ENCODE data around the gene SLF2. TPM values are rescaled to one million over a fixed set of nuclear protein-coding genes. Genes with fewer than 3 reads are reported as not detected.

The SLF2 gene
- total and polyA plus RNA-seq, 2 of the 13 experiments (the other 11 are each of a cell fraction or from before 2014, with no cell fraction given) = 12.2 to 48.1 TPM

DNA sequence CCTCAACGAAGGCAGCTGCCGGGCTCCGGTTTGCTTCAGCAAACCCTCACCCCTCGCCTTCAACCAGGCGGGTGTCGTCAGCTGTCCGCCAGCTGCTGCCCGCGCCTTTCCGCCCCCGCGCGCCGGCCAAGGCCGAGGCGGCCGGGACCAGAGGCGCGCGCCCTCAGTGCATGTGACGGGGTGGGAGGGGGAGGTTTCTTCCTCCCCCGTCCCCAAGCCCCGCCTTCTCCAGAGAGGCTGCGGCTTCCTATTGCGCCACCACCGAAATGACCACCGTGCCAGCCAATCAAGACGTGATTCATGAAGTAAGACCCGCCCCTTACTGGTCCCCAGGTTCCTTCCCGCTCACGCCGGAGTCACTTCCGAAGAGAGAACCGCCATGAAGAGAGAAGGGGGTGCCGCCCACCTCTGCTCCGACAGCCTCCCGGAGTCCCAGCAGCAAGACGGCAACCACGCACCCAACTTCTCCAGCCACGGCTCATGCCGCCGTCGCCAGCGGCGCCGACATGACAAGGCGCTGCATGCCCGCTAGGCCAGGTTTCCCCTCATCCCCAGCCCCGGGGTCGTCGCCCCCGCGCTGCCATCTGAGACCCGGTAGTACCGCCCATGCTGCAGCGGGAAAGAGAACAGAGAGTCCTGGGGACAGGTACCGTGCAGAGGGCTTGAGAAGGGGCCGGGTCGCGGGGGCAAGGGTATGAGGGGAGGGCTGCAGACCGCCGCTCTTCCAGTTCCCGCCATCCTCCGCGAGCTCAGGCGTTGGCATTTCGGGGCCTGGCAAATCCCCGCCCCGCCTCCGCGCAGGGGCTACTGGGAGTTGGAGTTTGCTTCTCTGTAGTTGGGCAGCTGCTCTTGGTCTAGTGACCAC lies at the start of gene SLF2 (continued):
- TF ChIP-seq GABPA (IDR thresholded peaks at IDR 0.05; ENCODE audit: low read depth, low read length) = peak; percentile 39
- TF ChIP-seq GABPA (CRISPR knock-in tag; IDR thresholded peaks at IDR 0.05; ENCODE audit: low read depth) = peak; percentile 80
- TF ChIP-seq HMG20B (CRISPR knock-in tag; conservative IDR thresholded peaks at IDR 0.05) = no peak
- TF ChIP-seq KDM2A (CRISPR knock-in tag; IDR thresholded peaks at IDR 0.05; ENCODE audit: borderline replicate concordance, low read depth) = peak; percentile 83; the same call in 1 of the 2 replicates
- TF ChIP-seq POLR2A (IDR thresholded peaks at IDR 0.05; ENCODE audit: insufficient read depth in 1 of 2, low read depth in 2 of 2, low read length in 2 of 2) = peak; percentile 63 to 74
- TF ChIP-seq, protein P1, sequence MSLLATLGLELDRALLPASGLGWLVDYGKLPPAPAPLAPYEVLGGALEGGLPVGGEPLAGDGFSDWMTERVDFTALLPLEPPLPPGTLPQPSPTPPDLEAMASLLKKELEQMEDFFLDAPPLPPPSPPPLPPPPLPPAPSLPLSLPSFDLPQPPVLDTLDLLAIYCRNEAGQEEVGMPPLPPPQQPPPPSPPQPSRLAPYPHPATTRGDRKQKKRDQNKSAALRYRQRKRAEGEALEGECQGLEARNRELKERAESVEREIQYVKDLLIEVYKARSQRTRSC (CRISPR knock-in tag; IDR thresholded peaks at IDR 0.05; ENCODE audit: low read depth) = 0 out of 2 replicates have a peak, but pooled peaks have one; percentile 23
- TF ChIP-seq, protein P2, sequence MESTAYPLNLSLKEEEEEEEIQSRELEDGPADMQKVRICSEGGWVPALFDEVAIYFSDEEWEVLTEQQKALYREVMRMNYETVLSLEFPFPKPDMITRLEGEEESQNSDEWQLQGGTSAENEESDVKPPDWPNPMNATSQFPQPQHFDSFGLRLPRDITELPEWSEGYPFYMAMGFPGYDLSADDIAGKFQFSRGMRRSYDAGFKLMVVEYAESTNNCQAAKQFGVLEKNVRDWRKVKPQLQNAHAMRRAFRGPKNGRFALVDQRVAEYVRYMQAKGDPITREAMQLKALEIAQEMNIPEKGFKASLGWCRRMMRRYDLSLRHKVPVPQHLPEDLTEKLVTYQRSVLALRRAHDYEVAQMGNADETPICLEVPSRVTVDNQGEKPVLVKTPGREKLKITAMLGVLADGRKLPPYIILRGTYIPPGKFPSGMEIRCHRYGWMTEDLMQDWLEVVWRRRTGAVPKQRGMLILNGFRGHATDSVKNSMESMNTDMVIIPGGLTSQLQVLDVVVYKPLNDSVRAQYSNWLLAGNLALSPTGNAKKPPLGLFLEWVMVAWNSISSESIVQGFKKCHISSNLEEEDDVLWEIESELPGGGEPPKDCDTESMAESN (CRISPR knock-in tag; conservative IDR thresholded peaks at IDR 0.05) = peak; percentile 44; the same call in 1 of the 2 replicates
- TF ChIP-seq ZNF598 (CRISPR knock-in tag; IDR thresholded peaks at IDR 0.05; ENCODE audit: borderline replicate concordance) = peak; percentile 85; the same call in 1 of the 2 replicates
- TF ChIP-seq MAFF (IDR thresholded peaks at IDR 0.05; ENCODE audit: low read depth, low read length) = no peak
- TF ChIP-seq, protein P3, sequence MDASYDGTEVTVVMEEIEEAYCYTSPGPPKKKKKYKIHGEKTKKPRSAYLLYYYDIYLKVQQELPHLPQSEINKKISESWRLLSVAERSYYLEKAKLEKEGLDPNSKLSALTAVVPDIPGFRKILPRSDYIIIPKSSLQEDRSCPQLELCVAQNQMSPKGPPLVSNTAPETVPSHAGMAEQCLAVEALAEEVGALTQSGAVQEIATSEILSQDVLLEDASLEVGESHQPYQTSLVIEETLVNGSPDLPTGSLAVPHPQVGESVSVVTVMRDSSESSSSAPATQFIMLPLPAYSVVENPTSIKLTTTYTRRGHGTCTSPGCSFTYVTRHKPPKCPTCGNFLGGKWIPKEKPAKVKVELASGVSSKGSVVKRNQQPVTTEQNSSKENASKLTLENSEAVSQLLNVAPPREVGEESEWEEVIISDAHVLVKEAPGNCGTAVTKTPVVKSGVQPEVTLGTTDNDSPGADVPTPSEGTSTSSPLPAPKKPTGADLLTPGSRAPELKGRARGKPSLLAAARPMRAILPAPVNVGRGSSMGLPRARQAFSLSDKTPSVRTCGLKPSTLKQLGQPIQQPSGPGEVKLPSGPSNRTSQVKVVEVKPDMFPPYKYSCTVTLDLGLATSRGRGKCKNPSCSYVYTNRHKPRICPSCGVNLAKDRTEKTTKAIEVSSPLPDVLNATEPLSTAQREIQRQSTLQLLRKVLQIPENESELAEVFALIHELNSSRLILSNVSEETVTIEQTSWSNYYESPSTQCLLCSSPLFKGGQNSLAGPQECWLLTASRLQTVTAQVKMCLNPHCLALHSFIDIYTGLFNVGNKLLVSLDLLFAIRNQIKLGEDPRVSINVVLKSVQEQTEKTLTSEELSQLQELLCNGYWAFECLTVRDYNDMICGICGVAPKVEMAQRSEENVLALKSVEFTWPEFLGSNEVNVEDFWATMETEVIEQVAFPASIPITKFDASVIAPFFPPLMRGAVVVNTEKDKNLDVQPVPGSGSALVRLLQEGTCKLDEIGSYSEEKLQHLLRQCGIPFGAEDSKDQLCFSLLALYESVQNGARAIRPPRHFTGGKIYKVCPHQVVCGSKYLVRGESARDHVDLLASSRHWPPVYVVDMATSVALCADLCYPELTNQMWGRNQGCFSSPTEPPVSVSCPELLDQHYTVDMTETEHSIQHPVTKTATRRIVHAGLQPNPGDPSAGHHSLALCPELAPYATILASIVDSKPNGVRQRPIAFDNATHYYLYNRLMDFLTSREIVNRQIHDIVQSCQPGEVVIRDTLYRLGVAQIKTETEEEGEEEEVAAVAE (CRISPR knock-in tag; IDR thresholded peaks at IDR 0.05; ENCODE audit: borderline replicate concordance) = no peak
- TF ChIP-seq NFATC3 (CRISPR knock-in tag; IDR thresholded peaks at IDR 0.05) = no peak
- TF ChIP-seq, protein P4, sequence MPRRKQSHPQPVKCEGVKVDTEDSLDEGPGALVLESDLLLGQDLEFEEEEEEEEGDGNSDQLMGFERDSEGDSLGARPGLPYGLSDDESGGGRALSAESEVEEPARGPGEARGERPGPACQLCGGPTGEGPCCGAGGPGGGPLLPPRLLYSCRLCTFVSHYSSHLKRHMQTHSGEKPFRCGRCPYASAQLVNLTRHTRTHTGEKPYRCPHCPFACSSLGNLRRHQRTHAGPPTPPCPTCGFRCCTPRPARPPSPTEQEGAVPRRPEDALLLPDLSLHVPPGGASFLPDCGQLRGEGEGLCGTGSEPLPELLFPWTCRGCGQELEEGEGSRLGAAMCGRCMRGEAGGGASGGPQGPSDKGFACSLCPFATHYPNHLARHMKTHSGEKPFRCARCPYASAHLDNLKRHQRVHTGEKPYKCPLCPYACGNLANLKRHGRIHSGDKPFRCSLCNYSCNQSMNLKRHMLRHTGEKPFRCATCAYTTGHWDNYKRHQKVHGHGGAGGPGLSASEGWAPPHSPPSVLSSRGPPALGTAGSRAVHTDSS (CRISPR knock-in tag; conservative IDR thresholded peaks at IDR 0.05) = peak; percentile 91
- TF ChIP-seq XBP1 (CRISPR knock-in tag; IDR thresholded peaks at IDR 0.05) = no peak; the same call in 1 of the 2 replicates
- TF ChIP-seq PAF1 (CRISPR knock-in tag; IDR thresholded peaks at IDR 0.05) = no peak
- TF ChIP-seq NR1H2 (CRISPR knock-in tag; IDR thresholded peaks at IDR 0.05; ENCODE audit: borderline replicate concordance, low read depth) = peak; percentile 32; the same call in 1 of the 2 replicates
- TF ChIP-seq ZNF652 (CRISPR knock-in tag; IDR thresholded peaks at IDR 0.05; ENCODE audit: borderline replicate concordance, low read depth) = no peak
- TF ChIP-seq ZFP90 (CRISPR knock-in tag; IDR thresholded peaks at IDR 0.05; ENCODE audit: borderline replicate concordance) = peak; percentile 83

Data from HepG2 (cell line).